HG02943 (cell line): ENCODE data around the gene MSH5.
"Not testable (repeated sequence)": the region's sequence is repeated elsewhere in the genome, so short reads cannot be mapped to it uniquely, and the experiment has no call there.

Source experiments
- ATAC-seq: cut with Tn5 transposase; IDR thresholded peaks from one replicate; pipeline ENCODE4 v1.9.1; 2021; ENCODE audit warnings: mild to moderate bottlenecking, low read depth, moderate library complexity; ENCODE audit not compliant: unreplicated experiment

Gene MSH5

GRCh38 chr6:31795616-31796298 is 56.0 kb downstream of the MSH5 start, which contains the start of gene VARS1:
TSS of gene VARS1 (minus strand) at chr6:31795752. CDS start at chr6:31795217, 535 bp downstream.
- ATAC-seq, result peak; percentile 73

DNA sequence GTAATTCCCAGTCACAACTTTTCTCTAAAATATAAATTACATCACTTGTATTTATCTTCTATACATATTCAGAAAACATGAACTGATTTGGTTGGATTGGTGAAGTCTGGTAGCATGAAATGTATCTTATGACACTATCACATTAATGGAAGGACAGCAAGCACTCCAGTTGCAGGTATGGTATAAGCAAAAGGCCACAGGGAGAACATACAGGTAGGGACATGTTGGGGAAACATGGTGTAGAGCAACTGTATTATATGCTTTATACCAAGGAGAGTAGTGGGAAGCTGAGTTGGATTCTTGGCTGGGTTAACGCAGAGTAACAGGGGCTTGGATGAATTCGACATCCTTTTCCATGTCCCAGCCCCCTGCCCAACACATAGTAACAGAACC is 57.2 kb downstream of the MSH5 start:
- ATAC-seq, result no peak

DNA sequence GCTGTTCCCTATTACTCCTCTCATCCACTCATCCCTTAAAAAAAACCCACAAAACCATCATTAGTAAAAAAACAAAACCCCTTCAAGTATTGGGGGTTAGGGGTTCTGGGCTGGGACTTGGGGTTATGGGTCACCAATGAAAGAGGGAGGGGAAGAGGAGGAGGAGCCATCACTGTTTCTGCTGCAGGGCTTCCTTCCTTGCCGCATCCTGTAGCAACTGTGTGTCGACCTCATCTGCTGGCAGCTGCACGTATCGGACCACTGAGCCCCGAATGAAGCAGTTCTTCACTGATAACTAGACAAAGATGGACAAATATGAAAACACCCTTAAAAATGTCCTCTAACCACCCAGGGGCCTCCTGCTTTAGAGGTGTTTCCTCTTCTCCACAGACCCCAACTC is 57.8 kb downstream of the MSH5 start:
- no peak for ATAC-seq

- ATAC-seq, result no peak
Observed at GRCh38 chr6:31799781-31800180, 60.0 kb downstream of the MSH5 start.

DNA sequence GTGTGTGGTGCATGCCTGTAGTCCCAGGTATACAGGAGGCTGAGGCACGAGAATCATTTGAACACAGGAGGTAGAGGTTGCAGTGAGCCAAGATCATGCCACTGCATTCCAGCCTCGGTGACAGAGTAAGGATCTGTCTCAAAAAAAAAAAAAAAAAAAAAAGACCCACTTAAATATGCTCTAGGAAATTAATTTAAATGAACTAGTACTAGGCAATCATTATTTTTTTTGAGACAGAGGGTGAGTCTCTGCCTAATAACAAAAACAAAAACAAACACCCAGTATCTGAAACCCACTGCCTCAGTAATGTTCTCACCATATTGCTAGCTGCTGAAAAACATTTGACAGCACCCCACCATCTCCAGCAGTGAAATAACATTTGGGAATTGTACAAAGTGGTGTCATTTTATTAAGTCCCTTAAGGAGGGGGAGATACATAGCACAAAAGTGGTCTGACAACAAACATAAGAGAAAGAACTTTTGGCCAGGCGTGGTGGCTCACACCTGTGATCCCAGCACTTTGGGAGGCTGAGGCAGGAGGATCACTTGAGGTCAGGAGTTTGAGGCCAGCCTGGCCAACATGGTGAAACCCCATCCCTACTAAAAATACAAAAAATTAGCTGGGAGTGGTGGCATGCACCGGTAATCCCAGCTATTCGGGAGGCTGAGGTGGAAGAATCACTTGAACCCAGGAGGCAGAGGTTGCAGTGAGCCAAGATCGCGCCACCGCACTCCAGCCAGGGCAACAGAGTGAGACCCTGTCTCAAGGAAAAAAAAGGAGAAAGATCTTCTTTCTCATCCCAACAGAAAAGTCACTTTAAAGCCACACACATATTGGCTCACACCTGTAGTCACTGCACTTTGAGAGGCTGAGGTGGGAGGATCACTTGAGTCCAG is 61.5 kb downstream of the MSH5 start:
- ATAC-seq, result not testable (repeated sequence)

- peak; percentile 20 for ATAC-seq
Observed at GRCh38 chr6:31805939-31806469, 66.2 kb downstream of the MSH5 start.

DNA sequence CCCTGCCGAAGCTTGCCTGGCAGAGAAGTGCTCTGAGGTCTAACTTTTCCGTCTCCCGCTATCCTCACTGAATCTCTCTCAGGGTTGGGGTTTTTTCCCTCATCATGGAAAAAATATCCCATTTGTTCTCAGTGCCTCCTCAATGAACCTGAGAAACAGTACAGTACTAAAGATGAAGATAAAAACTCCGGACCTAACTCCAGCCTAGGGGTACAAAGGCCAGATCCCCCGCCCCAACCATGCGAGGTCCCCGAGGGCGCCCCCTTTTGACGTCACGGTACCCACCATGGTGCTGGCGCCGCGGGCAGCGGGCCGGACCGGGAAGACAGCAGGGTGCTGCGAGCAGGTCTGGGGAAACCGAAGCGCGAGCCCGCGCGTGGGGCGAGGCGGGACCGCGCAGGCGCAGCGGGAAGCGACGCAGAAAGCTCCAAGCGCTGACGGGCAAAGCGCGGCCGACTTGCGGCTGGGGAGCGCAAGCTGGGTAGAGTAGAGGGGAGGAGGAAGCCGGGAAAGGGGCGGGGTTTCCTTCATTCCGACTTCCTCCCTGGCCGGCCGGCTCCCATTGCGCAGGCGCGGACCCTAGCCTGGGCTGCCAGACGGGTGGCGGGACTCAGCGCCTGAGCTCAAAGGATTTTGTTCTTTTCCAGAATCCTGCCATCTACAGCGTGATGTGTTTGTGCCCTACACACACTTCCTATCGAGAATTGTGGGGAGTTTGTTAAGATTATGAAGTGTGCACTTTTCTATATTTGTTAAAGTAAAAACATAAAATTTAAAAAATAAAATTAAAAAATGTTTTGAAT is 66.9 kb downstream of the MSH5 start, which contains the start of gene LSM2:
Gene LSM2, minus strand, starts transcription at position 497 of the 803 bp plus-strand sequence. Its CDS starts 209 bp downstream, at position 288.
- peak; percentile 88 for ATAC-seq

- ATAC-seq, result not testable (repeated sequence)
Observed at GRCh38 chr6:31808599-31808998, 68.8 kb downstream of the MSH5 start.

DNA sequence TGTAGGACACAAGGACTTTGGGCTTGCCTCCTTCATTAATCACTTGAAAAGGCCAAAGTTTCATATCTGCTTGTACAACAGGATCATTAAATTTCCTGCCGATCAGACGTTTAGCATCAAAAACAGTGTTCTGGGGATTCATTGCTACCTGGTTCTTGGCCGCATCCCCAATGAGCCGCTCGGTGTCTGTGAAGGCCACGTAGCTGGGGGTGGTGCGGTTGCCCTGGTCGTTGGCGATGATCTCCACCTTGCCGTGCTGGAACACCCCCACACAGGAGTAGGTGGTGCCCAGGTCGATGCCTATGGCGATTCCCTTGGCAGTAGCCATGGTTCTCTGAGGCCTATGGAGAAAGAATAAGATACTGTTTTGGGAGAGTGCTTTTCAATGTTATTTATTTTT is 71.8 kb downstream of the MSH5 start:
- ATAC-seq, result no peak
